HL-60/S4 treated with phorbol 12-myristate 13-acetate at 8.2 ng/mL for 4 days and 3 days (cell line): ENCODE results near the gene FGF8.

ENCODE experiments used
- in situ Hi-C: fragments of 300-500 bp; cut with MboI; formaldehyde crosslinking; loops from 2 replicates; pipeline ENCODE4 v1.15.0; 2022; ENCODE audit warnings: low sequenced_read_pairs

Gene FGF8

GRCh38 chr10:101782811-101783735, 7.2 kb upstream of the FGF8 start, which contains the start of gene NPM3:
Gene NPM3, minus strand, starts transcription at chr10:101783446. Its CDS starts 56 bp downstream, at chr10:101783390.
- in situ Hi-C loops: loop anchor here (10.0 kb wide), 1 partner anchor 178 kb away; no protein-coding TSS in a partner anchor

- in situ Hi-C loops: loop anchor here (10.0 kb wide), 1 partner anchor 177 kb away; no protein-coding TSS in a partner anchor
These were observed 6.3 kb upstream of the FGF8 start for GRCh38 chr10:101781984-101782810.

- in situ Hi-C loops: loop anchor here (10.0 kb wide), 1 partner anchor 177 kb away; no protein-coding TSS in a partner anchor
These were observed 5.7 kb upstream of the FGF8 start for GRCh38 chr10:101781655-101781983.

- in situ Hi-C loops: loop anchor here (10.0 kb wide), 1 partner anchor 176 kb away; no protein-coding TSS in a partner anchor
These were observed 5.1 kb upstream of the FGF8 start for GRCh38 chr10:101780818-101781654.

- in situ Hi-C loops: loop anchor here (10.0 kb wide), 1 partner anchor 176 kb away; no protein-coding TSS in a partner anchor
These were observed 4.4 kb upstream of the FGF8 start for GRCh38 chr10:101780187-101780817.

GRCh38 chr10:101779544-101780186, 3.8 kb upstream of the FGF8 start:
- in situ Hi-C loops: loop anchor here (10.0 kb wide), 1 partner anchor 175 kb away; no protein-coding TSS in a partner anchor

- in situ Hi-C loops: no loop called here
These were observed 3.0 kb upstream of the FGF8 start for GRCh38 chr10:101778781-101779543.

- in situ Hi-C loops: no loop called here
These were observed 2.4 kb upstream of the FGF8 start for GRCh38 chr10:101778151-101778780.

GRCh38 chr10:101777619-101778145, 1.8 kb upstream of the FGF8 start:
- in situ Hi-C loops: no loop called here

GRCh38 chr10:101776161-101776817, 375 bp upstream of the FGF8 start:
- in situ Hi-C loops: no loop called here

GRCh38 chr10:101774589-101775272, 1.2 kb downstream of the FGF8 start:
- in situ Hi-C loops: no loop called here

GRCh38 chr10:101773923-101774588, 1.9 kb downstream of the FGF8 start:
- in situ Hi-C loops: no loop called here

GRCh38 chr10:101772895-101773761, 2.8 kb downstream of the FGF8 start:
- in situ Hi-C loops: no loop called here

GRCh38 chr10:101772017-101772894, 3.7 kb downstream of the FGF8 start:
- in situ Hi-C loops: no loop called here
